Keratinocyte (primary cell): ENCODE measurements around the gene CLCN3.

Experiments used
- CTCF ChIP-seq, 3 experiments: IDR thresholded peaks in 1 of 3; conservative IDR thresholded peaks in 1 of 3; optimal IDR thresholded peaks in 1 of 3; 2 replicates in 2 of 3; 3 replicates in 1 of 3; pipeline versions ENCODE3 to v1.5.1; 2011; ENCODE audit warnings: low read length in 3 of 3, mild to moderate bottlenecking in 3 of 3, moderate library complexity in 2 of 3, control low read depth in 1 of 3, inconsistent platforms in 1 of 3; ENCODE audit not compliant: insufficient read depth in 2 of 3; ENCODE audit errors: extremely low read depth in 1 of 3
- EZH2 ChIP-seq: IDR thresholded peaks from one replicate; pipeline ENCODE4 v1.6.1; 2012; ENCODE audit warnings: inconsistent platforms, mild to moderate bottlenecking, low read length, moderate library complexity

GRCh38 chr4:169618986-169619385 is 1.4 kb upstream of the CLCN3 start:
- TF ChIP-seq CTCF (optimal IDR thresholded peaks at IDR 0.05 in 1 of 3, IDR thresholded peaks at IDR 0.05 in 1 of 3, conservative IDR thresholded peaks at IDR 0.05 in 1 of 3; ENCODE audit: extremely low read depth in 1 of 3, insufficient read depth in 2 of 3, low read length in 3 of 3): no peak
- TF ChIP-seq EZH2: no peak
